GM12892 (cell line): ENCODE measurements around the gene SDC3.

ENCODE experiments used
- POLR2AphosphoS5 ChIP-seq: IDR thresholded peaks from 2 replicates; pipeline ENCODE4 v1.6.1; 2011; ENCODE audit warnings: low read depth, low read length, control low read depth
- TAF1 ChIP-seq: IDR thresholded peaks from 2 replicates; pipeline ENCODE4 v1.6.1; 2011; ENCODE audit warnings: low read depth, mild to moderate bottlenecking, control low read depth, low read length, borderline replicate concordance

- no peak for TF ChIP-seq TAF1
- no peak for TF ChIP-seq POLR2AphosphoS5
Measured at GRCh38 chr1:30857964-30858363, 50.6 kb downstream of the SDC3 start.
